Activated CD8-positive, alpha-beta memory T cell treated with anti-CD3 and anti-CD28 coated beads for 4 hours (primary cell): ENCODE measurements around the gene EHBP1.

Experiments
- DNase-seq, 2 donors: peaks; one replicate each; pipeline ENCODE4 v3.0.0-alpha.2; 2020; ENCODE audit warnings: low read depth in 2 of 2

Gene EHBP1

DNA sequence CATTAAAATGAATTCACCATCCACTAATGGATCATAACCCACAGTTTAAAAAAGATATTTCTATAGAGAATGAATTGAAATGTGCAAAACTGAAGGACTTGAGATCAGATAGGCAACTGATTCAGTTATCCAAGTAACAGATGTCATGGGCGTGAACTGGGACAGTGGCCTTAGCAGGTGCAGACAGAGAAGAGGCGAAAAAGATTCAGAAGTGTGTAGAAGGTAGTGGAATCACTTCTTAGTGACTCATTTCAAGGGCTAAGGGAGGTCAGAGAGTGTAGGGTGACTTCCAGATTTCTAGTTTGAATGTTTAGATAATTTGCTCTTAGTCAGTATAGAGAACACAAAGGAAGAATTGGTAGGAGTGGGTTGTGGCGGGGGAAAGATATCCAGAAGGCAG is 79.7 kb downstream of the EHBP1 start:
- no peak for DNase-seq

- DNase-seq, result no peak
These were observed 80.5 kb downstream of the EHBP1 start for GRCh38 chr2:62785810-62786597.

- DNase-seq, result no peak
These were observed 81.9 kb downstream of the EHBP1 start for GRCh38 chr2:62787386-62787785.

- no peak for DNase-seq
These were observed 84.0 kb downstream of the EHBP1 start for GRCh38 chr2:62789518-62789917.

GRCh38 chr2:62789918-62790317 is 84.4 kb downstream of the EHBP1 start:
- no peak for DNase-seq

GRCh38 chr2:62792408-62792807 is 86.9 kb downstream of the EHBP1 start:
- DNase-seq, result no peak

DNA sequence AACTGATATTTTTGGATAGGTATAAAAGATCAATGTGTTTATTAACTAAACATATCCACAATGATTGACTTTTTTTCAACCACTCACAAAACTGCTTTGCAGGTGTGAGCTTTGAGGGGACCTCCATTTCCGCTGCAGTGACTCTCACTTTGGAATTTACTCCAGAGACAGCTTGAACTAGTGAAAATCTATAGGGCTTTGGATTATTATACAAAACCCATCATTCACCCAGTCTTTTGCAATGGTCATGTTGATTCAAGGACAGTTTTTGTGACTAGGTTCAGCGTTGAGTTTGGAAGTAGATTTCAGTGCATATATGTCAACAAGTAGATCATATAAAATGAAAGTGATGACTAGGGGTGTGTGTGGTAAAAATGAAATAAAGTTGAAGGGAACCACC is 87.7 kb downstream of the EHBP1 start:
- no peak for DNase-seq

GRCh38 chr2:62794791-62795190 is 89.3 kb downstream of the EHBP1 start:
- DNase-seq, result no peak

- no peak for DNase-seq
These were observed 89.8 kb downstream of the EHBP1 start for GRCh38 chr2:62795341-62795740.

DNA sequence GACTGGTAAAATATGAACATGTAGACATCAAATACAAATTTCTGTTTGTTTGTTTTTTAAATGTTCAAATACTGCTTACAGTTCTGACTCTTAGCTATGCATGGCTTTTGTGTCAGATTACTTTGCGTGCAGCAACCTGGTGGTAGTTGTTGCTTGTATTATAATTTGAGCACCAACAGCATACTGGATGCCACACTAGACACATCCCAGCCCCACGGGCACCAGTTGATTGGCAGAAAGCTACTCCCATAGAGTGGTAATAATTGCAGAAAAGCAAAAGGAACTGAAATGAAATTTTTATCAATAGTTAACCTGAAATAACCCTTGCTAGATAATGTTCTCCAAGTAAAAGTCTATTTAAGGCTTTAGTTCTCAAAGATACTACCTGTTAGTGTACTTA is 91.6 kb downstream of the EHBP1 start:
- no peak for DNase-seq

GRCh38 chr2:62800618-62801017 is 95.1 kb downstream of the EHBP1 start:
- DNase-seq, result no peak

DNA sequence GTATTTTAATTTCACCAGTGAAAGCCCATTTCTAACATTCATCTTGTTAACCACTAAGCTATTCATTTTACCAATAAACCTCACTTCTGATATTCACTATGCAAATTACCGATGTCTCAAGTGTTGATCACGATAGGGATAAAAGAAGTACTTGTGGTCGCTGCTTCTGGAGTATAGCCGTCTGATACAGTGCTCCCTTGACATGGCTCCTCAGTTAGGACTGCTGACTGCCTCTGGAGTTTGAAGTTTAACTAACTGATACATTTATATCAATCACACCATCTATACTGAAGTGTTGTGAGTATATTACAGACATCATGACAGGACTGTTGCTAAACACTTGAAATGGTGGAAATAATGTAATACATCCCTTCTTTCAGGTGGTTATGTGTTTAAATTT is 95.6 kb downstream of the EHBP1 start:
- DNase-seq, result no peak

DNA sequence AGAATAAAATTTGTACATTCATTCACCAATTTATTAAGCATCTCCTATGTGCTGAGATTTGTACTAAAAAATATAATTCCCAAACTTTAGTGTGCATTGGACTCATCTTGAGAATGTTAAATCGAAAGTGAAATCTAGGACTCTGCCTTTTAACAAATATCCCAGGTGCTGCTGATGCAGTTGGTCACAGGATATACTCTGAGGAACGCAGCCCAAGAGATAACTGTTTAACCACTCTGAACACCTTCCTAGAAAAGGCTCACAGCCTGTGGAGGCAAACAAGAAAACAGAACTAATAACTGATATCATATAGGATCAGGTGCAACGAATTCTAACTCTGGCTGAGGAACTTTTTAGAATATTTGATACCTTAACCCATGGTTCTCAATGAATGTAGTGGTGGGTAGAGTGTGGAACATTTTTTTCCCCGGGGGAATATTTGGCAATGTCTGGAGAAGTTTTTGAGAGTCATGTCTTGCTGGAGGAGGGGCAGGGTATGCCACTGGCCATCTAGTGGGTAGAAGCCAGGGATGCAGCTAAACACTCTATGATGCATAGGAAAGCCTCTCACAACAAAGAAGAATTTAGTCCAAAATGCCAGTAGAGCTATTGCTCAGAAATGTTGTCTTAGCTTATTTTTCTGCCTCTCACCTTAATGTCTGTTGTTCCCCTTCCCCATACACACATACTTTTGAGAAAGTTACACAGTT is 96.5 kb downstream of the EHBP1 start:
- DNase-seq, result no peak

DNA sequence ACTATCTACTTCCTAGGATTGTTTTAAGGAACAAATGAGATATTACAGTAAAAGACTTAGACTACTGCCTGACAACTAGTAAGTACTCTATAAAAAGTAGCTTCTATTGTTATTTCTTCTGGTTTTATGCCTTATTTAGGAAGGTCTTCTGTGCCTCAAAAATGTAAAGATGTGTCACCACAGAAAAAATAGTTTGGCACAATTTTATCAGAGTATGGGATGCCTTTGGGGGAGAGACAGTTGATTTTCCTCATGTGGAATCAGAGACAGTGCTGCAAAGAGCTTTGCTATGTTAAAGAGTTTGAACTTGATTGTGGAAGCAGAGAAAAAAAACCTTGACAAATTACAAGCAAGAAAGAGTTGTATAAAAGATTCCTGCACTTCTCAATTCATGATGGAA is 98.4 kb downstream of the EHBP1 start:
- no peak for DNase-seq

GRCh38 chr2:62806231-62806630 is 100.7 kb downstream of the EHBP1 start:
- no peak for DNase-seq

DNA sequence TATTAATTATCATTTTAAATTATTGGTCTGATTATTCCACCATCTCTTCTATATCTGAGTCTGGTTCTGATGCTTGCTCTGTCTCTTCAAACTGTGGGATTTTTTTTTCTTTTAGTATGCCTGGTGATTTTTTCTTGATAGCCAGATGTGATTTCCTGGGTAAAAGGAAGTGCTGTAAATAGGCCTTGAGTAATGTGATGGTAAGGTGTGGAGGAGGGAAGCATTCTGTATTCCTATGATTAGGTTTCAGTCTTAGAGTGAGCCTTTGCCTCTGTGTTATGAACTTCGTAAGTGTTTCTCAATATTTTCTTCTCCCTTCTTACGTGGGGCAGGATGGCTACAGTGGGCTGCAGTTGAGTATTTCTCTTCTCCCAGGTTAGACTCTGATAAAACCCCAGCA is 103.0 kb downstream of the EHBP1 start:
- DNase-seq, result no peak

- no peak for DNase-seq
These were observed 105.6 kb downstream of the EHBP1 start for GRCh38 chr2:62811086-62811485.

- no peak for DNase-seq
These were observed 106.5 kb downstream of the EHBP1 start for GRCh38 chr2:62811972-62812371.

- DNase-seq, result no peak
These were observed 107.7 kb downstream of the EHBP1 start for GRCh38 chr2:62812921-62813825.

DNA sequence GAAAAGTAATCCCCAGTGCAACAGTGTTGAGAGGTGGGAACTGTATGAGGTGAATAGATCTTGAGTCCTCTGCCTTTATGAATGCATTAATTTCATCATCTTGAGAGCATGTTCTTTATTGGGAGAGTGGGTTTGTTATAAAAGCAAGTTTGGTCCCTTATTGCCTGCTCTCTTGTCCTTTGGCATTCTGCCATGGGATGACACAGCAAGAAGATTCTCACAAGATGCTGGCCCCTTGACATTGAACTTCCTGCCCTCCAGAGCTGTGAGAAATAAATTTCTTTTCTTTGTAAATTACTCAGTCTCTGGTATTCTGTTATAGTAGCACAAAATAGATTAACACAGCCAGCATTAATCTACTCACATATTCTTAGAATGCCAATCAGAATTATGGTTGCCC is 108.6 kb downstream of the EHBP1 start:
- no peak for DNase-seq

GRCh38 chr2:62817348-62817747 is 111.8 kb downstream of the EHBP1 start:
- DNase-seq, result no peak

DNA sequence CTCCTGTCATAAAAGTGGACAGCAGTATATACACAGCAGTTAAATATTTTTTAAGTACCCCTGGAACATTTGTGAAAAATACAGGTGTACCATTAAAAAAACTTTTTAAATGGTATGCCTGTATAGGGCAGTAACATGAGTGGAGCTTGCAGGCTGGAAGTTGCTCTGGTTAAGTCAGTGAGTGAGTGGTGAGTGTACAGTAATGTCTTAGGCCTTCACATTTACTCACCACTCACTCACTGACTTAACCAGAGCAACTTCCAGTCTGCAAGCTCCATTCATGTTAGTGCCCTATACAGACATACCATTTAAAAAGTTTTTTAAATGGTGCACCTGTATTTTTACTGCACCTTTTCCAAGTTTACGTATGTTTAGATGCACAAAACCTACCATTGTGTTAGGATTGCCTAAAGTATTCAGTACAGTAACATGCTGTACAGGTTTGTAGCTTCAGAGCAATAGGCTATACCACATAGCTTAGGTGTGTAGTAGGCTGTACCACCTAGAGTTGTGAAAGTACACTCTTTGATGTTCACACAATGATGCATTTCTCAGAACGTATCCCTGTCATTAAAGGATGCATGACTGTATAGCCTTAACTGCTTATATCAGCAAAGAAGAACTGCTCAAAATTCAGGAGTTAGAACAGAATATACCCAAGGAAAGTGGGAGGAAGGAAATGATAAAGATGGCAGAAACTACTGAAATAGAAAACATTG is 112.6 kb downstream of the EHBP1 start:
- no peak for DNase-seq
